HG02678 (cell line): Measurements from ENCODE around the gene C17orf78.
"Not testable (repeated sequence)": the region's sequence is repeated elsewhere in the genome, so short reads cannot be mapped to it uniquely, and the experiment has no call there.

Experiments
- ATAC-seq: cut with Tn5 transposase; IDR thresholded peaks from one replicate; pipeline ENCODE4 v1.9.1; 2021; ENCODE audit warnings: mild to moderate bottlenecking, moderate library complexity; ENCODE audit not compliant: unreplicated experiment

The C17orf78 gene

DNA sequence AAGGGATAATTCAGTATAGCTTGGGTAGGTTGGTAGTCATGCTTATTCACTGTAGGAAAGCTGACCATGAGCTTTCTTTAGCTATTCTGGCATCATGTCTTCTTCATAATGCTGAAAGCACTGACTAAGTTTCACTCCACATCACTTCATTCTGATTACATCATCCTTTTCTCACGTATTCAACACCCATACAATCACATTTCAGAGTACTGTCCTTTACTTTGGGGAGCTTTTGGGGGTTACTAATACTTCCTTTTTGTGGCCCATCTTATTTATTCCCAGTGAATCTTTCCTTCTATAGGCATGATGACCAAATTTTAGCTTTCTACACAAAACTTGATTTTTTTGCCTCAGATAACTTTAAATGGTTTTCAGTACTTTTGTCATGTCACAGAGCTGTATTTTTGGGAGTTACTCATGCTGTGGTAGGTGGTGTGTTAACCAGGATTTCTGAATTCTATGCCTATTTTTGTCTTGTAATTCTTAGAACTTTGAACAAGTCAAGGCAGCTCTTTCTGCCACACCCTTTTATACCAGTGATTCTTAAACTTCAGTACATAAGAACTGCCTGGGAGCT is 54.4 kb downstream of the C17orf78 start:
- ATAC-seq: no peak

GRCh38 chr17:37432671-37433070 is 56.9 kb downstream of the C17orf78 start:
- ATAC-seq: no peak

DNA sequence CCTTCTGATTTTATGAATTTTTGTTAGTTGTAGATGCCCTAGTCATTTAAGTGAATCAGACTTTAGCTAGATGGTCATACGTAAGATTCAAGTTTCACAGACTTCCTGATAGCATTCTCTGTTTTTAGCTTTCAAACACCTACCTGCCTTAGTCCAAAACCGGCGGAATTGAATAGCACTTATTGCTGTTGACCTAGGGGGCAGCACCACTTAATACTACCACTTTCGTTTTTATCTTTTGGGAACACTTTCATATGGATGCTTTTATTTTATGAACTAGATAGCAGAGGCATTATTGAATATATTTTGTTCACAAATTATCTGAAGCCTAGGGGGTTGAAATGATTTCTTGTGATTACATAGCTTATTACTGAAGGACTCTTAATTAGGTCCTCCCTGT is 62.4 kb downstream of the C17orf78 start:
- ATAC-seq: no peak

GRCh38 chr17:37440424-37440823 is 64.6 kb downstream of the C17orf78 start:
- ATAC-seq: no peak

GRCh38 chr17:37441369-37442014 is 65.7 kb downstream of the C17orf78 start:
- ATAC-seq: not testable (repeated sequence)
